ENCODE measurements around the gene FRMD3. TPM values are rescaled to one million over a fixed set of nuclear protein-coding genes. Genes with fewer than 3 reads are reported as not detected.

Gene FRMD3
- total and polyA plus RNA-seq, 10 donors, result 0.82 to 45.8 (median 18.9) TPM

GRCh38 chr9:83511051-83511450 is 27.1 kb downstream of the FRMD3 start:
- TF ChIP-seq POLR2AphosphoS5 (IDR thresholded peaks at IDR 0.05) (no peak), POLR2A (IDR thresholded peaks at IDR 0.05) (no peak), CTCF (IDR thresholded peaks at IDR 0.05 in 8 of 11, conservative IDR thresholded peaks at IDR 0.05 in 3 of 11) (no peak)
- Histone ChIP-seq H3K4me3 (peak overlapping the region in 1 of 8 donors; percentile 4), H3K36me3 (no peaks in the 10 kb centered on the region), H3K4me1 (peaks cover 0 to 40% (median 13%) of the 10 kb centered on the region in 6 donors), H3K27ac (peak overlapping the region in 5 of 8 donors; percentile 58 to 82 (median 77)), H3K9me3 (no peaks in the 10 kb centered on the region), H3K27me3 (replicated peaks in 1 of 7) (no peaks in the 10 kb centered on the region)
- WGBS, 5 donors, result 50 to 76% (median 70%) methylated on average over 1 of the region's 1 CpG
- no peak for DNase-seq
- intact Hi-C loops (cut with DNase I; ENCODE audit: low total_unique reads), result no loop called here

- H3K36me3 ChIP-seq, result no peaks in the 10 kb centered on the region
- no peak overlapping the region for H3K4me3 ChIP-seq
- H3K27ac ChIP-seq, result peak overlapping the region in 2 of 8 donors; percentile 21 to 82
- H3K9me3 ChIP-seq, result no peaks in the 10 kb centered on the region
- peaks cover 0 to 40% (median 13%) of the 10 kb centered on the region in 6 donors for H3K4me1 ChIP-seq
- TF ChIP-seq CTCF (IDR thresholded peaks at IDR 0.05 in 8 of 11, conservative IDR thresholded peaks at IDR 0.05 in 3 of 11), result no peak
- no peak for TF ChIP-seq POLR2AphosphoS5 (IDR thresholded peaks at IDR 0.05)
- no peak for TF ChIP-seq POLR2A (IDR thresholded peaks at IDR 0.05)
- DNase-seq, result no peak
- WGBS, 5 donors, result 69 to 87% (median 81%) methylated on average over 8 of the region's 8 CpGs
- intact Hi-C loops (cut with DNase I; ENCODE audit: low total_unique reads), result loop anchor here (10.0 kb wide), 1 partner anchor 65 kb away; no protein-coding TSS in a partner anchor
- H3K27me3 ChIP-seq (replicated peaks in 1 of 7), result no peaks in the 10 kb centered on the region
These were observed 28.8 kb downstream of the FRMD3 start for GRCh38 chr9:83509402-83509801.

GRCh38 chr9:83508067-83508466 is 30.1 kb downstream of the FRMD3 start:
- H3K9me3 ChIP-seq, result no peaks in the 10 kb centered on the region
- H3K27me3 ChIP-seq (replicated peaks in 1 of 7), result no peaks in the 10 kb centered on the region
- H3K4me3 ChIP-seq, result no peak overlapping the region
- H3K36me3 ChIP-seq, result no peaks in the 10 kb centered on the region
- WGBS, 5 donors, result 68 to 80% (median 74%) methylated on average over 4 of the region's 4 CpGs
- no peak for TF ChIP-seq POLR2A (IDR thresholded peaks at IDR 0.05)
- TF ChIP-seq CTCF (IDR thresholded peaks at IDR 0.05 in 8 of 11, conservative IDR thresholded peaks at IDR 0.05 in 3 of 11), result no peak
- TF ChIP-seq POLR2AphosphoS5 (IDR thresholded peaks at IDR 0.05), result peak in 1 of 3 donors; percentile 25
- H3K27ac ChIP-seq, result peak overlapping the region in 5 of 8 donors; percentile 17 to 64 (median 57)
- DNase-seq, result no peak
- intact Hi-C loops (cut with DNase I; ENCODE audit: low total_unique reads), result loop anchor here (10.0 kb wide), 1 partner anchor 63 kb away; no protein-coding TSS in a partner anchor
- H3K4me1 ChIP-seq, result peaks cover 0 to 40% (median 13%) of the 10 kb centered on the region in 6 donors

- intact Hi-C loops (cut with DNase I; ENCODE audit: low total_unique reads), result loop anchor here (10.0 kb wide), 1 partner anchor 60 kb away; no protein-coding TSS in a partner anchor
- no peak for TF ChIP-seq POLR2AphosphoS5 (IDR thresholded peaks at IDR 0.05)
- no peak for TF ChIP-seq POLR2A (IDR thresholded peaks at IDR 0.05)
- no peak for TF ChIP-seq CTCF (IDR thresholded peaks at IDR 0.05 in 8 of 11, conservative IDR thresholded peaks at IDR 0.05 in 3 of 11)
- no peak overlapping the region for H3K27ac ChIP-seq
- H3K9me3 ChIP-seq, result no peaks in the 10 kb centered on the region
- peaks cover 0 to 29% (median 10%) of the 10 kb centered on the region in 6 donors for H3K4me1 ChIP-seq
- H3K27me3 ChIP-seq (replicated peaks in 1 of 7), result no peaks in the 10 kb centered on the region
- 63 to 76% (median 67%) methylated on average over 4 of the region's 4 CpGs for WGBS, 5 donors
- no peak overlapping the region for H3K4me3 ChIP-seq
- no peak for DNase-seq
- no peaks in the 10 kb centered on the region for H3K36me3 ChIP-seq
These were observed 32.9 kb downstream of the FRMD3 start for GRCh38 chr9:83505282-83505681.
